WI38 (cell line): Measurements from ENCODE around the gene ELP5.
A peak's percentile ranks its signal among the peaks of the same experiment; 100 is the strongest.

Experiments
- H3K4me3 ChIP-seq: 2 replicates; pipeline ENCODE4 v1.5.1; 2011; ENCODE audit warnings: low read depth, mild to moderate bottlenecking, control low read depth, low read length
- CTCF ChIP-seq: IDR thresholded peaks from 2 replicates; pipeline ENCODE4 v1.5.1; 2012; ENCODE audit warnings: low read depth, mild to moderate bottlenecking, control low read depth, low read length

The ELP5 gene

GRCh38 chr17:7253082-7253481 is 1.1 kb downstream of the ELP5 start:
- no peak for TF ChIP-seq CTCF
- H3K4me3 ChIP-seq = peak overlapping the region; percentile 94

GRCh38 chr17:7254511-7254910 is 2.5 kb downstream of the ELP5 start:
- no peak for TF ChIP-seq CTCF
- H3K4me3 ChIP-seq = no peak overlapping the region

GRCh38 chr17:7256766-7257456 is 4.9 kb downstream of the ELP5 start:
- TF ChIP-seq CTCF = no peak
- H3K4me3 ChIP-seq = no peak overlapping the region

DNA sequence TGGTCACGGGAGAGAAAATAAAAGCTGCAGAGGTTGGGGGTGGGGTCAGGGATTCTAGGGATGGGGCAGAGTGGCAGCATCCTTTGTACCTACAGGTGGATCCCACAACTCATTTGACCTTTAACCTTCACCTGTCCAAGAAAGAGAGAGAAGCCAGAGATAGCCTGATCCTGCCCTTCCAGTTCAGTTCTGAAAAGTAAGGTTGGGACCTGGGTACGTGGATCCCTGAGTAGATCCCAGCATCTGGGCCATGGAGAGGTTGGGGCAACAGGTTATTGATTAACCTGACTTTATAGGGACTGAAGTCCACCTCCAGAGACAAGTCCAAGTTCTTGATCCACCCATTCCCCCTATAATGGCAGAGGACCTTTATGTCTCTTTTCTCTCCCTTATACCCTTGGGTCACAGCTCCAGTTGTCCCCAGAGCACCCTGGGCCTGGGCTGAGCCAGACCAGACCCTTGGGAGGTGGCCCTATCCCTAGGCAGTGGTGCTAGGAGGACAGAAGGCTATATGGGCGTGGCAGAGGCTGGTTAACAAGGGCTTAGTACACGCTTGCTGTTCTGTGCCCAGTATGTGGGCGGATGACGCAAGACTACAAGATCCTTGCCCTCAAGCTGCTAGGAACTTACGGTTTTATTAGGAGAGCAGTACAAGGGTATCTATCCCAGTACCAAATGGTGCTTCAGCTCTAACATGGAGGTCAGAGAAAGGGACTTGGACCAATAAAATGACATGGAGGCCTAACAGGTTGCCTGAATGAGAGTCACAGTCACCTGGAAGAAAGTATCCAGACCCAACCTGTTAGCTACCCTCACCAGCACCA is 6.9 kb downstream of the ELP5 start:
- H3K4me3 ChIP-seq = no peak overlapping the region
- no peak for TF ChIP-seq CTCF

DNA sequence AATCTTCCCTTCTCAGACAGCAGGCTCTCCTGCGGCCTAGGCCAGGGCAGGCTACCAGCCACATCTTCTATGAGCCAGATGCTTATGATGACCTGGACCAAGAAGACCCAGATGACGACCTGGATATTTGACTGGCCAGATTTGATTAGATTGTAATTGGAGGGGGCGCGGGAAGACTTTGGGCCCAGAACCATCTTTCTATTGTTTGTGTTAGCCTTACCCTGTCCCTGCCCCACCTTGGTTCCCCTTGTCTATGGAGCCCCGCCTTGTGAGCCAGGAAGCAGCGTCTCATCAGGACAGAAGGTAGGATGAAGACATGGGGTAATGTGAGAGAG is 7.5 kb downstream of the ELP5 start:
- no peak overlapping the region for H3K4me3 ChIP-seq
- TF ChIP-seq CTCF = no peak

- H3K4me3 ChIP-seq = no peak overlapping the region
- TF ChIP-seq CTCF = no peak
Observed at GRCh38 chr17:7260151-7260550, 8.1 kb downstream of the ELP5 start.

- no peak for TF ChIP-seq CTCF
- no peak overlapping the region for H3K4me3 ChIP-seq
Observed at GRCh38 chr17:7260651-7261378, 8.8 kb downstream of the ELP5 start.
